Activated T-cell treated with anti-CD3 and anti-CD28 coated beads for 1 hour (primary cell): ENCODE measurements around the gene NCL.

ENCODE experiments used
- DNase-seq: peaks from one replicate; pipeline ENCODE4 v3.0.0-alpha.2; 2020; ENCODE audit warnings: low read depth

Gene NCL

GRCh38 chr2:231463698-231464575, at the start of gene NCL:
Gene NCL, minus strand, starts transcription at chr2:231464484. Its CDS starts 131 bp downstream, at chr2:231464353.
- DNase-seq = peak; percentile 74

- DNase-seq = no peak
These were observed 49.5 kb upstream of the NCL start for GRCh38 chr2:231513746-231514224.

- DNase-seq = no peak
These were observed 47.9 kb upstream of the NCL start for GRCh38 chr2:231512222-231512621.

GRCh38 chr2:231503766-231504165, 39.5 kb upstream of the NCL start:
- DNase-seq = no peak

GRCh38 chr2:231502596-231502995, 38.3 kb upstream of the NCL start:
- DNase-seq = no peak

GRCh38 chr2:231497651-231498050, 33.4 kb upstream of the NCL start:
- no peak for DNase-seq

- DNase-seq = no peak
These were observed 30.4 kb upstream of the NCL start for GRCh38 chr2:231494669-231495068.

- no peak for DNase-seq
These were observed 26.5 kb upstream of the NCL start for GRCh38 chr2:231490801-231491200.

GRCh38 chr2:231489990-231490389, 25.7 kb upstream of the NCL start:
- DNase-seq = no peak

GRCh38 chr2:231488331-231488730, 24.0 kb upstream of the NCL start:
- DNase-seq = no peak

- no peak for DNase-seq
These were observed 22.7 kb upstream of the NCL start for GRCh38 chr2:231486851-231487596.

- no peak for DNase-seq
These were observed 19.4 kb upstream of the NCL start for GRCh38 chr2:231483398-231484329.

- peak; percentile 61 for DNase-seq
These were observed 18.6 kb upstream of the NCL start for GRCh38 chr2:231482806-231483391.

GRCh38 chr2:231480781-231481180, 16.5 kb upstream of the NCL start:
- DNase-seq = no peak

- DNase-seq = no peak
These were observed 15.2 kb upstream of the NCL start for GRCh38 chr2:231479455-231479854.

- no peak for DNase-seq
These were observed 12.6 kb upstream of the NCL start for GRCh38 chr2:231476920-231477319.

- DNase-seq = no peak
These were observed 11.7 kb upstream of the NCL start for GRCh38 chr2:231475965-231476364.

GRCh38 chr2:231472816-231473215, 8.5 kb upstream of the NCL start:
- DNase-seq = no peak

GRCh38 chr2:231470246-231470900, 6.1 kb upstream of the NCL start:
- no peak for DNase-seq

GRCh38 chr2:231469583-231469950, 5.3 kb upstream of the NCL start:
- no peak for DNase-seq
